Measurements from ENCODE around the gene CWC15. TPM values are rescaled to one million over a fixed set of nuclear protein-coding genes. Genes with fewer than 3 reads are reported as not detected.

The CWC15 gene
- total and polyA plus RNA-seq, 4 experiments from 2014 or later = 62.7 to 69.4 (median 66.2) TPM

DNA sequence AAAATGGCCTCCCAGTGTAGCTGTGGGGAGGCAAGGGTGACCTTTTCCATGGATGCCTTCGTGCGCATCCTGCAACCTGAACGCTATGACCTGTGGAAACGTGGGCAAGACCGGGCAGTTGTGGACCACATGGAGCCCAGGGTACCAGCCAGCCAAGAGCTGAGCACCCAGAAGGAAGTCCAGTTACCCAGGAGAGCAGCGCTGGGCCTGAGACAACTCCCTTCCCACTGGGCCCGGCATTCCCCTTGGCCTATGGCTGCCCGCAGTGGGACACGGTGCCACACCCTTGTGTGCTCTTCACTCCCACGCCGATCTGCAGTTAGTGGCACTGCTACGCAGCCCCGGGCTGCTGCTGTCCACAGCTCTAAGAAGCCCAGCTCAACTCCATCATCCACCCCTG is 24.9 kb upstream of the CWC15 start:
- Histone ChIP-seq H3K9me3 (ENCODE audit: control insufficient read depth in 1 of 2, low read length in 2 of 2) (no peaks in the 10 kb centered on the region), H3K36me3 (ENCODE audit: insufficient read depth, low read length) (no peaks in the 10 kb centered on the region), H3K27ac (ENCODE audit: low read depth, low read length) (no peak overlapping the region), H3K27me3 (ENCODE audit: insufficient read depth, low read length) (no peaks in the 10 kb centered on the region), H3K4me3 (ENCODE audit: low read length in 2 of 2) (no peak overlapping the region), H3K4me1 (ENCODE audit: insufficient read depth, low read length) (no peaks in the 10 kb centered on the region)
- Mint-ChIP-seq H3K9me3 (no peaks in the 10 kb centered on the region), H3K27ac (peak overlapping the region in 1 of 7 donors; percentile 56), H3K4me1 (no peaks in the 10 kb centered on the region), H3K36me3 (no peaks in the 10 kb centered on the region), H3K27me3 (peaks cover 0 to 4% of the 10 kb centered on the region in 2 donors), H3K4me3 (no peak overlapping the region)
- intact Hi-C loops (cut with micrococcal nuclease) = no loop called here
- CTCF ChIA-PET (ENCODE audit: partially characterized antibody) = no interaction called here
- POLR2A ChIA-PET (ENCODE audit: partially characterized antibody) = no interaction called here
- DNase-seq = no peak

DNA sequence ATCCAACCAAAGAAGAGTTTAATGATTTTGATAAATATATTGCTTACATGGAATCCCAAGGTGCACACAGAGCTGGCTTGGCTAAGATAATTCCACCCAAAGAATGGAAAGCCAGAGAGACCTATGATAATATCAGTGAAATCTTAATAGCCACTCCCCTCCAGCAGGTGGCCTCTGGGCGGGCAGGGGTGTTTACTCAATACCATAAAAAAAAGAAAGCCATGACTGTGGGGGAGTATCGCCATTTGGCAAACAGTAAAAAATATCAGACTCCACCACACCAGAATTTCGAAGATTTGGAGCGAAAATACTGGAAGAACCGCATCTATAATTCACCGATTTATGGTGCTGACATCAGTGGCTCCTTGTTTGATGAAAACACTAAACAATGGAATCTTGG is 24.1 kb upstream of the CWC15 start:
- intact Hi-C loops (cut with micrococcal nuclease) = no loop called here
- H3K9me3 Mint-ChIP-seq = no peaks in the 10 kb centered on the region
- H3K36me3 Mint-ChIP-seq = no peaks in the 10 kb centered on the region
- peaks cover 0 to 4% of the 10 kb centered on the region in 2 donors for H3K27me3 Mint-ChIP-seq
- Histone ChIP-seq H3K27ac (ENCODE audit: low read depth, low read length) (no peak overlapping the region), H3K4me1 (ENCODE audit: insufficient read depth, low read length) (no peaks in the 10 kb centered on the region), H3K4me3 (ENCODE audit: low read length in 2 of 2) (no peak overlapping the region), H3K27me3 (ENCODE audit: insufficient read depth, low read length) (no peaks in the 10 kb centered on the region), H3K9me3 (ENCODE audit: control insufficient read depth in 1 of 2, low read length in 2 of 2) (no peaks in the 10 kb centered on the region), H3K36me3 (ENCODE audit: insufficient read depth, low read length) (no peaks in the 10 kb centered on the region)
- no peak for DNase-seq
- H3K27ac Mint-ChIP-seq = no peak overlapping the region
- H3K4me1 Mint-ChIP-seq = no peaks in the 10 kb centered on the region
- ChIA-PET POLR2A (ENCODE audit: partially characterized antibody) (no interaction called here), CTCF (ENCODE audit: partially characterized antibody) (no interaction called here)
- no peak overlapping the region for H3K4me3 Mint-ChIP-seq

DNA sequence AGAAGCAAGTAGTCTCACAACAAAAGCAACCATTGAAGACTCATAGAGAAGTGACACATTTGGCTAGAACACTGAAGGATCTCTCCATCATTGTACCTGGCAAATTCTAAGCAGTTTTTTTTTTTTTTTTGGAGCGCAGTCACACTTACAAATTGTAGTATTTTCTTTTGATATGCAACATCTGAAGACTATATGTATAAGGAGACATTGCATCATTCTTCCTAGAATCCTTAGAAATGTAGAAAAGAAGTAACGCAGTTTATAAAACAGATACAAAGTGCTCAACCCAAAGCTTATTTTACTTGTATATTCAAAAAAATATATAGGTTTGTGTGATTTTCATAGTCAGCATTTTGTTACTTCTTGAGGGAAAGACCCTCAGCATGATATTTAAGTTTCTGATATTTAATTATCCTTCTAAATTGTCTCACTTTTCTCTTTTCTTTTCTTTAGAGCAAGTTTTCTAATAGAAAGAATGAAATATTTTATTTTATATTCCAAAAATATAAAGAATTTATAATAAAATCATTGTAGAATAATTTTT is 20.1 kb upstream of the CWC15 start:
- intact Hi-C loops (cut with micrococcal nuclease) = no loop called here
- ChIA-PET CTCF (ENCODE audit: partially characterized antibody) (no interaction called here), POLR2A (ENCODE audit: partially characterized antibody) (interaction anchor here (0.7 kb wide), 1 partner anchor 33 kb away, joined by 6 read pairs; no protein-coding TSS in a partner anchor)

DNA sequence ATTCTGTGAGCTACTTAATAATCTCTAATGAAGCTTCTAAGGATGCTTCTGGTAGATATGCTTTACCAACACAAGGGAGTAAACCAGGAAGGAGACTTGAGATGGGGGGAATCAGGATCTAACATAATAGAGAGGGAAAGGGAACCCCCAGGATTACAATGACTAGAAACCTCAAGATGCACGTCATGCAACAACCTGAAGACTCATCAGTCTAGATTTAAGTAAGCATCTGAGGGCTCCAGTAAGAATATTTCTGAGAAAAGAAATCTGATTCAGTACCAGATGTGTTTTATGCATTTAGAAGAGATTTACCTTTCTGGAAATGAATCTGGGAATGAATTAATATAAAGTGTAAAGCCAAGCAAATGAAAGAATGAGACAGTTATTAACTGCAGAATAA is 15.4 kb upstream of the CWC15 start:
- ChIA-PET POLR2A (ENCODE audit: partially characterized antibody) (no interaction called here), CTCF (ENCODE audit: partially characterized antibody) (no interaction called here)
- peaks cover 0 to 3% of the 10 kb centered on the region in 2 donors for H3K36me3 Mint-ChIP-seq
- intact Hi-C loops (cut with micrococcal nuclease) = no loop called here
- H3K27ac Mint-ChIP-seq = no peak overlapping the region
- no peak overlapping the region for H3K27ac ChIP-seq (ENCODE audit: low read depth, low read length)
- no peaks in the 10 kb centered on the region for H3K4me1 Mint-ChIP-seq
- no peaks in the 10 kb centered on the region for H3K4me1 ChIP-seq (ENCODE audit: insufficient read depth, low read length)
- no peak overlapping the region for H3K4me3 ChIP-seq (ENCODE audit: low read length in 2 of 2)
- DNase-seq = no peak
- no peaks in the 10 kb centered on the region for H3K9me3 Mint-ChIP-seq
- H3K27me3 ChIP-seq (ENCODE audit: insufficient read depth, low read length) = peaks cover 6% of the 10 kb centered on the region
- no peak overlapping the region for H3K4me3 Mint-ChIP-seq
- H3K36me3 ChIP-seq (ENCODE audit: insufficient read depth, low read length) = no peaks in the 10 kb centered on the region
- H3K9me3 ChIP-seq (ENCODE audit: control insufficient read depth in 1 of 2, low read length in 2 of 2) = no peaks in the 10 kb centered on the region
- H3K27me3 Mint-ChIP-seq = peaks cover 25 to 28% of the 10 kb centered on the region in 2 donors

More for the DNA sequence above, 20.1 kb upstream of the CWC15 start:
- no peaks in the 10 kb centered on the region for H3K36me3 ChIP-seq (ENCODE audit: insufficient read depth, low read length)
- Mint-ChIP-seq H3K27ac (no peak overlapping the region), H3K4me3 (no peak overlapping the region), H3K9me3 (no peaks in the 10 kb centered on the region), H3K36me3 (no peaks in the 10 kb centered on the region), H3K27me3 (peaks cover 14 to 15% of the 10 kb centered on the region in 2 donors), H3K4me1 (no peaks in the 10 kb centered on the region)
- H3K27ac ChIP-seq (ENCODE audit: low read depth, low read length) = no peak overlapping the region
- H3K27me3 ChIP-seq (ENCODE audit: insufficient read depth, low read length) = peaks cover 6% of the 10 kb centered on the region
- H3K4me1 ChIP-seq (ENCODE audit: insufficient read depth, low read length) = no peaks in the 10 kb centered on the region
- no peaks in the 10 kb centered on the region for H3K9me3 ChIP-seq (ENCODE audit: control insufficient read depth in 1 of 2, low read length in 2 of 2)
- no peak for DNase-seq
- H3K4me3 ChIP-seq (ENCODE audit: low read length in 2 of 2) = no peak overlapping the region

DNA sequence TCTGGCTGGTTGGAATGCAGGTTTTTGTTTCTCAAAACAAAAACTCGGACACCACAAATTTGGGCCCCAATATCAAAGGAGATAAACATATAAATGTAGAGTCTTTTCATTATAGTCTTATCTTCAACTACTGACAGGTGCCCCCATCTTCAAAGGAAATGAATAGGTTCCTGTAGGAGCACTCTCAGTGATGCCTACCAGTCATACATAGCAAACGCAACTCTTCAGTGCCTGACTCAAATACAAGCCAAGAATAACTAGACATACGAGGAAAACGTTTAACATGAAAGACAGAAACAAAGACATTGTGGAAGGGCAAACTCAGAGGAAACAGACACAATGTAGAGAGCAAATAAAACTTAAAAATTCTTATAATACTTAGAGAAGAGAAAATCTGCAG is 14.0 kb upstream of the CWC15 start:
- Histone ChIP-seq H3K27ac (ENCODE audit: low read depth, low read length) (no peak overlapping the region), H3K9me3 (ENCODE audit: control insufficient read depth in 1 of 2, low read length in 2 of 2) (no peaks in the 10 kb centered on the region), H3K36me3 (ENCODE audit: insufficient read depth, low read length) (no peaks in the 10 kb centered on the region), H3K4me3 (ENCODE audit: low read length in 2 of 2) (no peak overlapping the region), H3K4me1 (ENCODE audit: insufficient read depth, low read length) (no peaks in the 10 kb centered on the region), H3K27me3 (ENCODE audit: insufficient read depth, low read length) (peaks cover 6% of the 10 kb centered on the region)
- Mint-ChIP-seq H3K4me1 (no peaks in the 10 kb centered on the region), H3K4me3 (no peak overlapping the region), H3K27me3 (peaks cover 25 to 28% of the 10 kb centered on the region in 2 donors), H3K27ac (no peak overlapping the region), H3K9me3 (no peaks in the 10 kb centered on the region), H3K36me3 (peaks cover 0 to 3% of the 10 kb centered on the region in 2 donors)
- ChIA-PET POLR2A (ENCODE audit: partially characterized antibody) (no interaction called here), CTCF (ENCODE audit: partially characterized antibody) (no interaction called here)
- intact Hi-C loops (cut with micrococcal nuclease) = no loop called here
- DNase-seq = no peak

DNA sequence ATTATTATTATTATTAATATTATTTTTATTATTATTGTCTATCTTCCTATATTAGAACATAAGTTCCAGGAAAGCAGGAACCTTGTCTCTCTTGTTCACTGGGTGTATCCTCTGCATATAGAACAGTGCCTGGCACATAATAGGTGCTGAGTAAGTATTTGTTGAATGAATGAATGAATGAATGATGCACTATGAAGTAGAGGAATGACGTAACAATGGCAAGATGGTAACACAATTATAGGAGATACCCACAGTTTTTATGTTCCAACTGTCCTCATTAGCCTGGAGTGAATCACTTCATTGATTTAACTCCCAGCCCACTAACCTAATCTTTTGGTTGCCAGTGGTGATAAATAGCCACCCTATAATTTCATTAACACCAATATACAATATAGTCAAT is 2.2 kb upstream of the CWC15 start:
- peaks cover 16% of the 10 kb centered on the region for H3K4me1 ChIP-seq (ENCODE audit: insufficient read depth, low read length)
- H3K27ac Mint-ChIP-seq = no peak overlapping the region
- peaks cover 13 to 19% of the 10 kb centered on the region in 2 donors for H3K36me3 Mint-ChIP-seq
- intact Hi-C loops (cut with micrococcal nuclease) = no loop called here
- no peak for DNase-seq
- CTCF ChIA-PET (ENCODE audit: partially characterized antibody) = interaction anchor here (1.1 to 1.9 kb wide), 2 partner anchors 9 to 92 kb away, joined by 3 to 6 read pairs; no protein-coding TSS in a partner anchor
- peaks cover 8 to 29% (median 18%) of the 10 kb centered on the region in 4 donors for H3K4me1 Mint-ChIP-seq
- no peak overlapping the region for H3K27ac ChIP-seq (ENCODE audit: low read depth, low read length)
- H3K27me3 Mint-ChIP-seq = no peaks in the 10 kb centered on the region
- H3K4me3 Mint-ChIP-seq = peak overlapping the region in 1 of 8 donors; percentile 11
- POLR2A ChIA-PET (ENCODE audit: partially characterized antibody) = interaction anchor here (0.9 kb wide), 1 partner anchor 813 kb away, joined by 3 read pairs; the partner anchor contains the start of gene FAM76B
- no peaks in the 10 kb centered on the region for H3K9me3 Mint-ChIP-seq
- peaks cover 9% of the 10 kb centered on the region for H3K36me3 ChIP-seq (ENCODE audit: insufficient read depth, low read length)
- H3K27me3 ChIP-seq (ENCODE audit: insufficient read depth, low read length) = no peaks in the 10 kb centered on the region
- no peaks in the 10 kb centered on the region for H3K9me3 ChIP-seq (ENCODE audit: control insufficient read depth in 1 of 2, low read length in 2 of 2)
- no peak overlapping the region for H3K4me3 ChIP-seq (ENCODE audit: low read length in 2 of 2)

DNA sequence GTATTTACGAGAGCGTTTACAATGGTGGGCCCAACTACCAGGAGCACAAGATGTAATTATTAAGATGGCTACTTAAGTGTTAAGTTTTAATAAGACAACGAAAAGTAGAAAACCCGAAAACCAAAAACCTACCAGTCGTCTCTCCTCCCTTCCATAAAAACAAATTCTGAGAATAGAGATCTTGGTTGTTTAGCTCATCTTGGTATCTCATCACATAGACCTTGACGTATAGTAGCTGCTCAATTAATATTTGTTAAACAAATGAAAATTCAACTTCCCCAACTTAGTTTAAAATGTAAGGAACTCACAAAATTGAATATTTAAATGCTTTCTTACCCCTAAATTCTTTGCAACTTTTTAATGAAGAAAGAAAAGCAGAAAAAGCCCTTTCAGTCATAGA is 822 bp upstream of the CWC15 start:
- Mint-ChIP-seq H3K9me3 (no peaks in the 10 kb centered on the region), H3K27me3 (no peaks in the 10 kb centered on the region), H3K36me3 (peaks cover 26 to 32% of the 10 kb centered on the region in 2 donors), H3K4me3 (peak overlapping the region; percentile 94 to 100 (median 98)), H3K4me1 (peaks cover 10 to 30% (median 21%) of the 10 kb centered on the region in 4 donors), H3K27ac (peak overlapping the region; percentile 45 to 99 (median 96))
- intact Hi-C loops (cut with micrococcal nuclease) = loop anchor here (5.0 kb wide), 1 partner anchor 432 kb away; the partner anchor contains the start of gene FUT4
- Histone ChIP-seq H3K27me3 (ENCODE audit: insufficient read depth, low read length) (no peaks in the 10 kb centered on the region), H3K27ac (ENCODE audit: low read depth, low read length) (peak overlapping the region; percentile 92), H3K4me1 (ENCODE audit: insufficient read depth, low read length) (peaks cover 16% of the 10 kb centered on the region), H3K36me3 (ENCODE audit: insufficient read depth, low read length) (peaks cover 23% of the 10 kb centered on the region), H3K9me3 (ENCODE audit: control insufficient read depth in 1 of 2, low read length in 2 of 2) (no peaks in the 10 kb centered on the region), H3K4me3 (ENCODE audit: low read length in 2 of 2) (peak overlapping the region in 1 of 2 donors; percentile 95)
- ChIA-PET CTCF (ENCODE audit: partially characterized antibody) (interaction anchor here (0.9 to 1.8 kb wide), 3 partner anchors 93 to 178 kb away, joined by 3 to 8 read pairs (median 3); partner anchors contain the start of gene SRSF8), POLR2A (ENCODE audit: partially characterized antibody) (interaction anchor here (1.3 to 3.2 kb wide), 7 partner anchors 49 to 816 kb away, joined by 3 to 57 read pairs (median 15); partner anchors contain the start of genes CEP57, ENDOD1, FAM76B and SRSF8)
- DNase-seq = no peak

All from CD4-positive, alpha-beta memory T cell (primary cell).